GDM1 (cell line): ENCODE data around the gene DAB2IP.
"Not testable (repeated sequence)": the region's sequence is repeated elsewhere in the genome, so short reads cannot be mapped to it uniquely, and the experiment has no call there.

Experiments
- DNase-seq: peaks from one replicate; lab custom pipeline; 2025; lab: John Stamatoyannopoulos, UW

Gene DAB2IP

DNA sequence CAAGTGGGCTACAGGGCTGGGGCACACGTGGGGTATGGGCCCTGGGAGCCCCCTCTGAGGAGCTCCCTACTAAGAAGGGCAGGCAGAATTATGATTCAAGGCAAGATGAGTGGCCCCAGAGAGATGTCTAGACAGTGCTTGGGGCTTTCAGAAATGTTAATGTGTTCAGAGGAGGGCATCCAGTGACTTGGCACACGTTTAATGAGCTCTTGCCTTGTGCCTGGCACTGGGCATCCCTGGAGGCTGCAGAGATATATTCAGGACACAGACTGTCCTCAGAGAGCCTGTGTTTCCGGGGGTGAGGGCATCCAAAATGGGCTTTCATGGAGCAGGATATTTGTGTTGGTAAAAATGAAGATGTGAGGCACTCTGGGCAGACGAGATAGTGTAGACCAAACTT, 25.4 kb upstream of the DAB2IP start:
- DNase-seq: no peak

DNA sequence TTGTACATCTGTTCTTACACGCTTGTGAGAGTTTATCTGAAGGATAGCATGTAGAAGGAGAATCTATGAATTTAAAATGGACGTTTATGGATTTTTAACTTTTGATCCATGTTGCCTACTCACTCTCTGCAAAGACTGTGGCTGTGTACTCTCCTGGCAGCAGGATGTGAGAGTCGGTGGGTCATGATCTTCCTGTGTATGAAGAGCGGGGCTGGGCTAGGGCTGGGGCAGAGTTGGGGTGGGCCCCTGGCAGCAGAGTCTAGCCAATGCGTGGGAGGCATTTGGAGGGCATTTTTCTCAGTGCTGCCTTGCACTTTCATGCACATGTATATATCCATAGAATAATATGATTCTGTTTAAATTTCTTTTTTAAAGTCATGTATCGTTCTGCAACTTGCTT, 24.0 kb upstream of the DAB2IP start:
- DNase-seq: no peak

DNA sequence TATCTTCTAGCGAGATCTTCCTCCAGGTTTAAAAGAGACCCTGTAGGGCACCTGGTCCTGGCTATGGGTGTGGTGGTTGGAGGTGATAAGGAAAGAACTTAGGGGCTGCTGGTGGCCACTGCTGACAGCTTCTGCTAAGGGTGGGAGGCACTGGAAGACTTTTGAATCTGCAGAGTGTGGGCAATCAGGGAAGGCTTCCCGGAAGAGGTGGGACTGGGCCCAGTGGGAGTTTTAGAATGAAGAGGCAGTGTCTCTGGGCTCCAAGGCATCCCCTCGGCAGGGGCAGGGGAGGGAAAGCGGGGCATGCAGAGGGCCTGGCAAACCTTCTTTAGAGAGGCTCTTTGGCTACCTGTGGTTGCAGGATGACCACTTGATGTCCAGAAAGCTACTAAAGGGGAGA, 23.0 kb upstream of the DAB2IP start:
- DNase-seq: no peak

DNA sequence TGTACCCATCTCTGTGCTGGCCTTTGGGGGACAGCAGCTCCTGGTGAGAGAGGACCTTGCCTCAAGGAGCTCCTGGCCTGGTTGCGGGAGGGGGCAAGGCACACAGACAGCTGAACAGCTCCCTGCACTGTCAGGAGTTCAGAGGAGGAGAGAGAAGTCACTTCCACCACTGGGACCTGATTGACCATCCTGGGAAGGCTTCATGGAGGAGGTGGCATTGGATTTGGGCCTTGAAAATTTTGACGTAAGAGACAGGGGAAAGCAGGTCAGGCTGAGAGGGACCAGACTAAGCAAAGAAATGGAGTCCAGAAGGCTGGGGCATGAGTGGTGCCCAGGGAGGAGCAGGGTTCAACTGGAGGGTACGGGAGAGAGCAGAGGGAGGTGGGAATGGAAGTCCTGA, 20.3 kb upstream of the DAB2IP start:
- no peak for DNase-seq

DNA sequence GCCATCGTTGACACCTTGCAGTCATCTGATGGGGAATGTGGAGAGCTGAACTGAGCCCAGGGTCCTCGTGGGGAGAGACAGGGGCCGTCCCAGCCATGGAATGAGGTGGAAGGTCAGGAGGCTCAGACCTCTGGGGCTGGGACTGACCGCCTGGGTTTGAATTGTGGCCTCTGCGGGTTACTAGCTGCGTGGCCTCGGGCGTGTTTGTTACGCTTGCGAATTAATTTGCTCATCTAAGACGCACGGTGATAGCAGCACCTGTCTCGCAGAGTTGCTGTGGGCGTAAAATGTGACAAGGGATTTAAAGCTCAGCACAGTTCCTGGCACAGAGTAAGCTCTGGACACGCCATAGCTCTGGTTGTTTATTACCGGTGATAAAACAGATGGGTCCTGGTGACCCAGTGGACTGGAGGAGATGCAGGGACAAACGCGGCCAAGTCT, 19.4 kb upstream of the DAB2IP start:
- DNase-seq: no peak

DNA sequence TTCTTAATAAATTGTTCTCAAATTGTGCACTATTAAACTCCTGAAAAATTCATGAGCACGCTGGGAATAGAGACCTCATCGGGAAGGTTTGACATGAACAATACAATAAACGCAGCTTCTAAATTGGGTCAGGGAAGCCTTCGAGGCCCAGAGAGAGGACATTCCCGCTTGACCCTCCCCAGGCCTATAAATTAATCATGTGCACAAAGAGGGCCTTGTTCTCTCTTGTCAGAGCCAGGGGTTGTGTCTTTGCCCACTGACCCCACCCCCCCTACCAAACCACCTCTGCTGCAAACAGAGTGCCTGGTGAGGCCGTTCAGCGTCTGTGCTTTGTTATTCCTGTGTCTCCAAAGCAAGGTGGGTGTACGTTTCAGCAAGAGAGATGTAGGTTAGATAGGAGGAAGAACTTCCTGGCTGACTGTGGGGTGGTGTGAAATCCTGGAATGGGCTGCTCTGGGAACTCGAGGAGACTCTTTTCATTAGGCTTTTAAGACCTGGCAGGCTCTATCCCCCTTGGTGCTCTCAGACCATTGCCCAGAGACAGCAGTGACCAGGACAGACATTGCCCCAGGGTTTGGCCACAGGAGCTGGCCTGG, 18.2 kb upstream of the DAB2IP start:
- no peak for DNase-seq

DNA sequence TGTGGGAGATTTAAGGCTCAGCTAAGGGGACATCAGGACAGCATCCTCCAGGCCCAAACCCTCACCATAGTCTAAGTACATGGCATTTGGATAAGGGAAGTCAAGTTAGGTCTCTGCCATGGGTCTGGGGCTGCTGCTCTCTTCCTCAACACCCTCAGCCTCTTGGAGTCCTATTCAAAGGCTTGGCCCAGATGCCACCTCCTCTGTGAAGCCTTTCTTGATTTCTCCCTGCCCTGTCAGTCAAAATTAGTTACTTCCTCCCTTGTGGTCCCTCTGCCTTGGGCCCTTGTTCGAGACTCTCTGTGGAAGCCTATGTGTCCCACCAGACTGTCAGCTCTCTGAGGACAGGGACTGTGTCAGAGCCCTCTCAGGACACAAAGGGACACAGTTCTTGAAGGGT, 17.7 kb upstream of the DAB2IP start:
- no peak for DNase-seq

DNA sequence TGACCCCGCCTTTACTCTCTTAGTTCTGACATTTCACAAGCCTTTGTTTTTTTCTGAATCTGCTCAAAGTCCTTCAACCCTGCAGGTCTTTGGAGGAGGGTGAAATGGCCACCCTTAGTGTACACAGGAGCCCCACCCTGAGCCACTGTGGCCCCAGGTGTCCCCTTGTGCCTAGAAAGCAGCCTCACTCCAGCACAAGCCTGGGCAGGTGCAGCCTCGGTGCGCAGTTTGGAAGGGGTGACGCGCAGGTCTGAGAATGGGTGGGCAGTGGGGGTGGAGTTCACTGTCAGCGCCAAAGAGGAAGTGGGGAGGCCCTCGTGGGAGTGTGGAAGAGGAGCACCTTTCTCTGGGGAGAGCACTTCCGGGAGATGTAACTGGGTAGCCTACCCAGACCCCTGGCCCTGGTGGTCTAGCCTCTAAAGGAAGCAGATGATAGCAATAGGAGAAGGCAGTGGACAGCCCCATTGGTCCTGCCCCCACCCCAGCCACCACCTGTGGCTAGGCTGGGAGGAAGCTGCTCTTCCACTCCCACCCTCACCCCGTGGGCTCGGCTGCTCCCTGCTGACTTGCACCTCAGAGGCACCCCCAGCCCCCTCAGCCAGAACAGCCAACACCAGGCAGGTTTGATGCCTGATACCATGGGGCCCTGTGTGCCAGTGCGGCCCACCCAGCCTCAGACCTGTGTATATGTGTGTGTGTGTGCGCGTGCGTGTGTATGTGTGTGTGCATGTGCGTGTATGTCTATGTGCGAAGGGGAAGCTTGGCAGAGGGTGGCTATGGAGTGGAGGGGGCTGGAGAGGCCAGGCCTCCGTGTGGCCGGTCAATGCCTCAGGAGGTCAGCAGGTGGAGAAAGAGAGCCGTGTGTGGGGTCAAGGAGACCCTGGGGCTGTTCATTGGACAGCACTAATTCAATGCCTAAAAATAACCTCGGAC, 16.8 kb upstream of the DAB2IP start:
- DNase-seq: peak; percentile 64

DNA sequence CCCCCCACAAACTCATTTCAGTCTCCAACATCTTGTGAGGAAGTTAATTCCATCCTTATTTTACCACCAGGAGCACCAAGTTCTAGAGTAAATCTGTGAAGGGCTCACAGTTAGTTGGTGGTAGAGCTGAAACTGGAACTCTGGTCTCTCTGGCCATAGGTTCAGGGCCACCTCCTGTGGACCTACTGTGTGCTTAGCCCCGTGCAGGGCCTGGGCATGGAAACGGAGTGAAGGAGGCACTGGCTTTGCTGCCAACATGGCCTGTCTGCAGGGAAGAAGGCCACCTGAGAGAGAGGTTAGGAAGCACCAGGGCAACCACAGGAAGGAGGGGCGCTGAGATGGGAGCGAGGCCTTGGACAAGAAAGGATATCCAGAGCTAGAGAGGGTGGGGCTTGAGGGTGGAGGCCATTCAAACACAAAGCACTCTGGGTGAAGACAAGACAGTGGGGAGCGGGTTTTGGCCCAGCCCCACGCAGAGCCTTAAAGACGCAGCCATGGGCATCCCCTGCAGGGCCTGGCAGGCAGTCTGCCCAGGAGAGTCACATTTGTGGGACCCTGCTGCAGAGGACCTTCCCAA, 16.0 kb upstream of the DAB2IP start:
- DNase-seq: no peak

DNA sequence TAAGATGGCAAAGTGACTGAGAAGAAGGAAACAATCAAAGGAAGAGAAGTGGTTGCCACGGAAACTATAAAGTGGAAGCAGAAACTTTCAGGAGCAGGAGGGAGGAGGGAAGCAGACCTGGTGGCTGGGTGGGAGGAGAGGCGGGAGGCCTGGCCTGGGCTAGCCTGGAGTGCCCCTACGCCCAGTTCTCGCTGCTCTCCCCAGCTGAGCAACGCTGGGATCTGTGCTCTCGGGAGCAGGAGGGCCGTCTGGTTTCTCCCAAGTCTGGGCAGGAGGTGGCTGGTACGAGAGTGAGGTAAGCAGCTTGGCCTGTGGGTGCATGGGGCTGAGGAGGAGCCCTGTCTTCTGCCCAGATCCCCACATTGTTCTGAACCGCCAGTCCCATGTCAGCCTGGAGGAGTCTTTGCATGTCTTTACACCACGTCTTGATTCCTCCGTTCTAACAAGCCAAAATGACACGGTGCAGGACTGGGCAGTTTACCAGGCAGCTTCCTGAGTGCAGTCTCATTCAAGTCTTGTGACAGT, 15.0 kb upstream of the DAB2IP start:
- no peak for DNase-seq

DNA sequence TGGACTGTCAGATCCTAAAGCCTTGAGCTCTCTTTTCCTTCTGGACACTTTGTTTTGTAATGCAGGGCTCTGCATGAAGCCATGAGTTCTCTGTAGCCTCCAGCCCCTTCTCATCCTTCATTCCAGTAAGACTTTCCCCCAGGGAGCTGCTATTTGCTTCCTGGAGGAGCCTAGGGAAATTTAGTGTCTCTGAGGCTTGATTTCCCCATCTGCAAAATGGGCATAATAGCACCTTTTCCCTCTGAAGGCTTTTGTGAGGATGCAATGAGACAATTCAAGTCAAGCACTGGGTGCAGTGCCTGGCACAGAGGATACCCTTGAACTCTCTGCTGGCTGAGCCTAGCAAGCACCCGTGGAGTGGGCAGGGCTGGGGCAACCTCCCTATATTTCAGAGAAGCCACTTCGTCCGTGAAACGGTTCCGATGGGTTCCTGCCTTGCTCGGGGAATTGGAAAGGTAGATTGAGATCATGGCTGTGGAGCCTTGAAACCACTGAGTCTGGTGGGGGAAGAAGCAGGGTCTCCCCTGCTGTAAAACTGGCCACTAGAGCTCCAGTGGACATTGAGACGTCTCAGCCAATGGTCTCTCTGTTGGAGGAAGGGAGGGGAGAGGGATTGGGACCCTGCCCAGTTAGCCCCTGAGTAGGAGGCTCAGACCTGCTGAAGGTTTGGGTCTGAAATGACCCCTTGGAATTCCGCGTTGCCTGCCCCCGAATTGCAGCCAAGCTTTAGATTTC, 14.3 kb upstream of the DAB2IP start:
- DNase-seq: no peak

DNA sequence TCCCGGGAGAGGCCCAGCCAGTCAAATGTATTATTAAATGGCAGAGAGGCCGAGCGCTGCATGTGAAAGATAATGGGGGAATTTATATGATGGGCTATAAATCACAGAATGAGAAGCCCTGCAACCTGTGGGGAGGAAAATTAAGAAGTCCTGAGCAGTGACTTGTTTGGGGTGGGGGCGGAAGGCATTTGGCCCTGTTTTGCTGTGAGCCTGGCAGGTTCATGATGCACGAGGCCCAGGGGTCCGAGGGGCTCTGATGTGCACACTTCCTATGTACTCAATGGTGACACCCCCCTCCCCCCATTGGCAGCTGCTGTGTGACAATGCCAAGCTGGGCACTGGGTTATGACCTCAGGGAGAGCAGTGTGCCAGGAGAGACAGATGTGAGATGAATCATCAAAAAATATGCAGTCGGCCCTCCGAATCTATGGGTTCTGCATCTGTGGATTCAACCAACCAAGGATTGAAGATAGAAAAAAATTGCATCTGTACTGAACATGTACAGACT, 13.7 kb upstream of the DAB2IP start:
- no peak for DNase-seq

DNA sequence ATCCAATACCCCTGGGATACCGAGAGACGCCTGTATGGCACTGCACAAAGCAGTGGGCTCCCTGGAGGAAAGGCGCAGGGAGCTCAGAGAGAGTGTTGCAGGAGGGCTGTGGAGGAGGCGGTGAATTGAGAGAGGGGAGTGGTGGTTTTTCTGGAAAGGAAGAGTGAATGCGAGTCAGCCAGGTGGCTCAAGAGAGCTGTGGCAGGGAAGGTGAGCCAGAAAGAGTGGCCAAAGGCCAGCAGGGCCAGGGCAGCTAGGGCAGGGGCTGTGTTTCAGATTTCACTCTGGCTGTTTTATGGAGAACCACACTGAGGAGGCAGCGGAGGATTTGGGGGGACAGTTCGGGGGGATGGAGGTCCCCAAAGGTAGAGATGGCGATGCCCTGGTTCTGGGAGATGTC, 13.0 kb upstream of the DAB2IP start:
- DNase-seq: no peak

DNA sequence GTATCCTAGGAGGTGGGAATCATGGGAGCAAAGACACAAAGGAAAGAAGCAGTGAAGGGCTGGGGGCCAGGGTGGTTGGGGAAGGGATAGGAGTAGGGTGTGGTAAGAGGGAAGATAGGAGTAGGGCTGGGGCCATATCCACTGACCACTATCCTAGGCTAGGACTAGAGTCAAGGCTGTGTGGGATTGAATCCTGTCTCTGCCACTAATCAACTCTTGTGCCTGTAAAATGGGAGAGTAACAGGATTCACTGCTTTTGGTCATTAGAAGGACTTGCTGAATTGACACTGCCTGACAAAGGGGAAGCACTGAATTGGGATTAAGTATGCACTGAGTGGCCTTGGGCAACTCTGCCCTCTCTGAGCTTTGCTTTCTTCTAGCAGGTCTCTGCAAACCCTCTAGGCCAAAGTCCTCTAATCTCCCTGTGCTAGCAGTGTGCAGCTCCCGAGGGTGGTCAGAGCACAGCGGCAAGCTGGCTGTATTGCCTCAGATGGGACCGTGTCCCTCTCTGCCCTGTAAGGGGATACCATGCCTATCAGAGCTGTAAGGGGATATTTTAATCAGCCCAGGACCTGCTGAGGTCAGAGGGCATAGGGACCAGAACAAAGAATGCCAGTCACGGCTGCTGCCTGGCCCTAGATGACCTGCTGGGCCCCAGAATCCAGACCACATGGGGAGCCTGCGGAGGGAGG, 12.4 kb upstream of the DAB2IP start:
- DNase-seq: no peak

DNA sequence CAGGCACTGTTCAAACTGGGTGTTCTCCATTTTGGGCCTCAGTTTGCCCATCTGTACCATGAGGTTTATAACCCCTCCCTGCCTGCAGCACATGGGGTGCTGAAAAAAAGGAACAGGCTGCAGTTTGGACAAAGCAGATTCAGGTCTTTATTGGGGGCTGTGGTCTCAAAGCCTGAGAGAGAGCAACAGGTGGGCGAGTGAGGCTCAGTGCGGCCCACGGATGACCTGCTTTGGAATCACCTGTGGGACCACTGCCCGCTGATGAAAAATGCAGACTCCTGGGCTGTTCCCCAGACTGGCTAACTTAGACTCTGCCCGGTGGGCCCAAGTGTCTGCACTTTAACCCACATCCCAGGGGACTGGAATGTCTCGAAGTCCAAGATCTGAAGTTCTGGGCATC, 11.8 kb upstream of the DAB2IP start:
- DNase-seq: no peak

DNA sequence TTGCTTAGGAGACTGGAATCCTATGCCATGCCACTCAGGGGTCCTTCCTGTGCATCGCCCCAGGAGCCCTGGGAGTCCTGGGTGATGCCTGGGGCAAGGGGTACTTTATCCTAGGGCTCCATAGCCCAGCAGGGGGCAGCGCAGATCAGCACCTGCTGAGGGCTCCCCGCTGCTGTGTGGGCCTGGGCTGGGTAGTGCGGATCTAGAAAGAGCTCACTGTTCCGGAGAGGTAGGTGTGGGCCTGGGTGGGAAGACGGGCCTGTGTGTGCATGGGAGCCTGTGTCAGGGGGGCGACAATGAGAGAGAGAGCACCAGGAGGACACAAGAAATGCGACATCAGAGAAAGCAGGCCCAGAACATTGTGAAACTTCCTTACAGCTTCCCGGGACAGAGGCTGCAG, 11.4 kb upstream of the DAB2IP start:
- peak; percentile 37 for DNase-seq

DNA sequence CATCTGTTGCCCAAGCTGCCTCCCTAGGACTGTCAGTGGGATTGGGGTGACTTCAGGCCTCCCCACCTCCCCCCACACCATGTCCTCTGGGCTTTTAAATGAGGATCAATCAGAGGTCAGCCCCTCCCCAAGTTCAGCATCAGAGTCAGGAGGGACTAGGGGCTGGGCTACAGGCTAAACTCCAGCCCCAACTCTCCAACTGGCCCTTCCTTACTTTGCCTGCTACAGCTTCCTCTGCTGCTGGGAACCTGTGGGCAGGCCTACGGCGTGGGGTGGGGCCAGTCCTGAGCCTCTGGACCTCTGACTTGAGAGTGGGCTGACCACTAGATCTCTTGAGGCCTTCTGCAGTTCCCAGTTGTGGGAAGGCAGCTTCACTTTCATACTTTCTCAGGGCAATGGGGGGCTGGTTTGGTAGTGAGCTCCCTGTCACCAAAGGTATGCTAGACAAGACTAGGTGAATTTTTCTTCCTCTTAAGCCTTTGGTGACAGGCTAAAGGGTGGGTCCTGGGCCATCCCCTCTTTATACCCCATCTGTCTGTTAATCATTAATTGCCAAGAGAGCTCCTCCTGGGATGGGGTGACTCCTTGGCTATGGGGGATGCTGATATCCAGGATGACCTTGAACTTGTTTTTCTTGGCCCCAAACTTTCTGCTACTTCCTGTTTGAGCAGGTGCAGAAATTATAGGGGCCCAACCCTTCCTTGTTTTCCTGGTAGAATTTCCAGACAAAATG, 10.8 kb upstream of the DAB2IP start:
- DNase-seq: no peak

DNA sequence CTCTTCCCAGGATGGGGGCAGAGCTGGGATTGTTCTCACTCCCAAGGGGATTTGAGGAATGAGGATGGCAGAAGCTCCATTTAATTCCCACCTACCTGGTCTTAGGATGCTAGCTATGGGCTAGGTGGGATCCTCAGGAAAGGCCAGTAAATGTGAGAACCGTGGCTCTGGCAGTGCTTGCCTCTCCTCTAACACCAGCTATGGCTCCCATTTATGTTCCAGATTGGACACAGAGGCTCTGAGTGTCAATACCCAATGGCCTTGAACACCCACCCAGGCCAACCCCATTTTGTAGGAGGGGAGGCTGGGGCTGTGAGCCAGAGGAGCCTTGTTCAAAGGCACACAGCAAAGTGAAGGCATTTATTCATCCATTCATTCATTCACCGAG, 10.2 kb upstream of the DAB2IP start:
- no peak for DNase-seq

DNA sequence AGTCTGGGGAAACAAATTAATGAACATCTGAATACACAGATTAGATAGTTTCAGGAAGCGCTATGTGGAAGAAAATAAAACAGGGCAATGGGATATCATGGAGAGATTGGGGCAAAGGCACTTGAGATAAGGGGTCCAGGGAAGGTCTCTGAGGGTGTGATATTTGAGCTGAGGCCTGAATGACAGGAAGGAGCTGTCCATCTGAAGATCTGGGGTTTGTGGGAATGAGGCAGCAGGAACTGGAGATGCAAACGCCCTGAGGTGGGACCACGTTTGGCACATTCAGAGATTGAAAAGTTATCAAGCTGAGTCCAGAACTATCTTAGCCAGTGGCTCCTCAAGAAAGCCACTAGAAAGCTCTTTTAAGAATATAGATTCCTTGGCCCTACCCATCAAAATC, 8.7 kb upstream of the DAB2IP start:
- no peak for DNase-seq

DNA sequence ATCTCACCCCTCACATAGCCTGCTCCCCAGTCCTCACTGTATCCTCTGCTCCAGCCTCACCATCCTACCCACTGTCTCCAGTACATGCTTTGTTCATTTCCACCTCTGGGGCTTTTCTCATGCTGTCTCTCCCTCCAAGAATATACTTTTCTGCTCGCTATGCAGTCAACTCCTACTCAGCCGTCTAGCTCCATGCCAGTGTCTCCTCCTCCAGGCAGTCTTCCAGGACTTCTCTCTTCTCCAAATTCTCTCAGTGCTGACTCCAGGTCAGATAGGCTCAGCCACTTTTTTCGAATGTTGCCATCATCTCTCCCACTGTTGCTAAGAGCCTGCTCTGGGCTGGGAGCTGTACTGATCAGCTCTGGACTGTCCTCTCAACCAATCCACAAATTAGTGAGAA, 8.0 kb upstream of the DAB2IP start:
- no peak for DNase-seq

DNA sequence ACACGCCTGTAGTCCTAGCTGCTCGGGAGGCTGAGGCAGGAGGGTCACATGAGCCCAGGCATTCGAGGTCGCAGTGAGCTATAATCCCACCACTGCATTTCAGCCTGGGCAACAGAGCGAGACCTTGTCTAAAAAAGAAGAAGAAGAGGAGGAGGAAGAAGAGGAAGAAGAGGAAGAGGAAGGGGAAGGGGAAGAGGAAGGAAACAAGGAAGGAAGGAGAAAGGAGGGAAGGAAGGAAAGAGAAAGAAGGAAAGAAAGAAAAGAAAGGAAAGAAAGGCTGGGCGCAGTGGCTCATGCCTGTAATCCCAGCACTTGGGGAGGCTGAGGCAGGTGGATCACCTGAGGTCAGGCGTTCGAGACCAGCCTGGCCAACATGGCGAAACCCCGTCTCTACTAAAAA, 7.4 kb upstream of the DAB2IP start:
- DNase-seq: not testable (repeated sequence)
